ENCODE results near the gene GARS1.
"Not testable (repeated sequence)": the region's sequence is repeated elsewhere in the genome, so short reads cannot be mapped to it uniquely, and the experiment has no call there.

The GARS1 gene

GRCh38 chr7:30583181-30583580 lies 11.5 kb upstream of the GARS1 start:
- DNase-seq, result no peak

- no peak for DNase-seq
Measured at GRCh38 chr7:30584415-30584814, 10.3 kb upstream of the GARS1 start.

GRCh38 chr7:30584965-30585364 lies 9.7 kb upstream of the GARS1 start:
- DNase-seq, result no peak

GRCh38 chr7:30585675-30586074 lies 9.0 kb upstream of the GARS1 start:
- DNase-seq, result no peak

- DNase-seq, result not testable (repeated sequence)
Measured at GRCh38 chr7:30587547-30587946, 7.1 kb upstream of the GARS1 start.

GRCh38 chr7:30589111-30589510 lies 5.6 kb upstream of the GARS1 start:
- no peak for DNase-seq

GRCh38 chr7:30594048-30594539 lies 584 bp upstream of the GARS1 start:
- DNase-seq, result no peak

GRCh38 chr7:30595436-30596013 lies 847 bp downstream of the GARS1 start:
- no peak for DNase-seq

GRCh38 chr7:30596014-30596641 lies 1.4 kb downstream of the GARS1 start:
- no peak for DNase-seq

GRCh38 chr7:30596721-30597120 lies 2.0 kb downstream of the GARS1 start:
- no peak for DNase-seq

- no peak for DNase-seq
Measured at GRCh38 chr7:30598121-30598876, 3.6 kb downstream of the GARS1 start.

GRCh38 chr7:30604901-30605300 lies 10.2 kb downstream of the GARS1 start:
- DNase-seq, result no peak

GRCh38 chr7:30605832-30606231 lies 11.2 kb downstream of the GARS1 start:
- DNase-seq, result no peak

- no peak for DNase-seq
Measured at GRCh38 chr7:30612658-30613265, 18.1 kb downstream of the GARS1 start.

GRCh38 chr7:30613366-30614325 lies 19.0 kb downstream of the GARS1 start:
- DNase-seq, result no peak

- DNase-seq, result no peak
Measured at GRCh38 chr7:30616318-30616717, 21.6 kb downstream of the GARS1 start.

GRCh38 chr7:30617359-30617758 lies 22.7 kb downstream of the GARS1 start:
- DNase-seq, result no peak

GRCh38 chr7:30618080-30618676 lies 23.5 kb downstream of the GARS1 start:
- no peak for DNase-seq

- no peak for DNase-seq
Measured at GRCh38 chr7:30618961-30619360, 24.3 kb downstream of the GARS1 start.

GRCh38 chr7:30625283-30625682 lies 30.6 kb downstream of the GARS1 start:
- DNase-seq, result no peak

- no peak for DNase-seq
Measured at GRCh38 chr7:30627026-30627425, 32.3 kb downstream of the GARS1 start.

GRCh38 chr7:30630986-30631385 lies 36.3 kb downstream of the GARS1 start:
- no peak for DNase-seq

Data from cortex of kidney (tissue), 1 donor.